ENCODE measurements around the gene MYCN. TPM values are rescaled to one million over a fixed set of nuclear protein-coding genes. Genes with fewer than 3 reads are reported as not detected.

Gene MYCN
- total and polyA plus RNA-seq, 2 donors (not counting 3 experiments of a cell fraction or from before 2014, with no cell fraction given): 0.47 to 6.8 TPM

- CTCF ChIA-PET: no interaction called here
- Histone ChIP-seq H3K36me3 (ENCODE audit: control insufficient read depth in 2 of 2, extremely low read depth in 1 of 2, insufficient read depth in 2 of 2, low read length in 2 of 2) (no peaks in the 10 kb centered on the region), H3K4me1 (ENCODE audit: control insufficient read depth, extremely low read depth, insufficient read depth, low read length) (no peaks in the 10 kb centered on the region), H3K79me2 (ENCODE audit: control insufficient read depth, insufficient read depth, low read length) (no peaks in the 10 kb centered on the region), H3K4me2 (ENCODE audit: insufficient read depth, low read length) (no peak overlapping the region), H3K9ac (replicated peaks; ENCODE audit: extremely low read depth, insufficient read depth, low read length) (no peak overlapping the region), H3K4me3 (replicated peaks in 1 of 3; ENCODE audit: insufficient read depth in 1 of 3, low read depth in 1 of 3, low read length in 3 of 3) (no peak overlapping the region), H4K20me1 (replicated peaks; ENCODE audit: control insufficient read depth, extremely low read depth, insufficient read depth, low read length) (no peaks in the 10 kb centered on the region), H3K27ac (ENCODE audit: insufficient read depth, low read depth, low read length) (no peak overlapping the region), H3K9me3 (replicated peaks; ENCODE audit: control insufficient read depth, insufficient read depth, low read length) (no peaks in the 10 kb centered on the region), H2AFZ (ENCODE audit: low read depth, low read length) (no peak overlapping the region), H3K27me3 (ENCODE audit: control insufficient read depth in 2 of 2, insufficient read depth in 2 of 2, low read length in 2 of 2) (no peaks in the 10 kb centered on the region), H3K9me1 (replicated peaks; ENCODE audit: control insufficient read depth, extremely low read depth, insufficient read depth, low read length) (no peaks in the 10 kb centered on the region)
- FAIRE-seq: no peak
- dilution Hi-C loops (cut with MboI; ENCODE audit: extremely low pct_ligation_motif_present, low sequenced_read_pairs): no loop called here
- POLR2A ChIA-PET: no interaction called here
- intact Hi-C loops (cut with micrococcal nuclease): no loop called here
- DNase-seq (ENCODE audit: low read depth, low spot score): no peak
- BruUV-seq (replicated peaks): no TSS peak
- TF ChIP-seq MAX (IDR thresholded peaks at IDR 0.05; ENCODE audit: insufficient read depth, insufficient read length): no peak
- TF ChIP-seq CTCF (IDR thresholded peaks at IDR 0.05; ENCODE audit: extremely low read depth in 1 of 2, insufficient read depth in 1 of 2, low read depth in 1 of 2, low read length in 2 of 2): no peak
- TF ChIP-seq EZH2 (IDR thresholded peaks at IDR 0.05; ENCODE audit: borderline replicate concordance, low read depth, low read length, severe bottlenecking): no peak
- TF ChIP-seq POLR2AphosphoS5 (IDR thresholded peaks at IDR 0.05; ENCODE audit: insufficient read depth, low read depth, low read length): no peak
- TF ChIP-seq MYC (IDR thresholded peaks at IDR 0.05; ENCODE audit: low read depth, low read length): no peak
- TF ChIP-seq JUN (IDR thresholded peaks at IDR 0.05; ENCODE audit: borderline replicate concordance, insufficient read depth, insufficient read length, low read depth): no peak
- TF ChIP-seq POLR2A (IDR thresholded peaks at IDR 0.05; ENCODE audit: low read depth, low read length): no peak
- TF ChIP-seq FOS (IDR thresholded peaks at IDR 0.05; ENCODE audit: borderline replicate concordance, insufficient read depth, low read length): no peak
Measured at GRCh38 chr2:15984368-15985255, 44.3 kb downstream of the MYCN start.

All from endothelial cell of umbilical vein (primary cell).